ENCODE data around the gene GNAT1.

DNA sequence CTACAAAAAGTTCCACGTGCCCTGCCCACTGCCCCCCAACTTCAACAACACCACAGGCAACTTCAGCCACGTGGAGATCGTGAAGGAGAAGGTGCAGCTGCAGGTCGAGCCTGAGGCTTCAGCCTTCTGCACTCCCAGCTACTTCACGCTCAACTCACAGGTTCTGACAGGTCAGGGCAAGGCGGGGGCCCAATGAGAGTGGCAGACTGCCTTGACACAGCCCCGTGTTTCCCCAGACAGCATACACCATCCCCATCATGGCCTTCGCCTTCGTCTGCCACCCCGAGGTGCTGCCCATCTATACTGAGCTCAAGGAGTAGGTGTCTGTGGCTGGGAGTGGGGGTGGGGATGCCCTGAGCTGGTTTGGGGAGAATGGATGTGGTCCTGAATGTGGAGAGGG is 26.3 kb downstream of the GNAT1 start:
- TF ChIP-seq CTCF (optimal IDR thresholded peaks at IDR 0.05 in 1 of 3, IDR thresholded peaks at IDR 0.05 in 1 of 3, conservative IDR thresholded peaks at IDR 0.05 in 1 of 3; ENCODE audit: extremely low read depth in 1 of 3, insufficient read depth in 2 of 3, low read length in 3 of 3), result no peak
- TF ChIP-seq EZH2 (IDR thresholded peaks at IDR 0.05; ENCODE audit: low read length), result no peak
